A549 (cell line): ENCODE data around the gene CALN1. TPM values are rescaled to one million over a fixed set of nuclear protein-coding genes. Genes with fewer than 3 reads are reported as not detected.

Experiments used
- ATAC-seq, 2 experiments: fragments of 200-7000 bp in 1 of 2; fragments of >200 bp in 1 of 2; cut with Nextera tagmentation in 1 of 2; cut with Tn5 transposase in 1 of 2; 3 replicates each; pipeline versions ENCODE4 v1.8.0 to v1.9.1; 2018 to 2020; ENCODE audit warnings: mild to moderate bottlenecking in 1 of 2, moderate library complexity in 1 of 2
- CTCF ChIA-PET: fragments of 300-600 bp; sonication (Branson Sonifier 250); formaldehyde crosslinking; extraction: SDS; loops from one replicate; lab custom pipeline; 2021; ENCODE audit warnings: antibody characterized with exemption, inconsistent platforms; lab: Yijun Ruan, JAX
- POLR2A ChIA-PET: fragments of 350-600 bp; formaldehyde crosslinking; extraction: SDS; loops from one replicate; lab custom pipeline; 2021; ENCODE audit warnings: antibody characterized with exemption, inconsistent platforms; lab: Yijun Ruan, JAX
- DNase-seq, 2 experiments: peaks; one replicate each; pipeline versions ENCODE4 v3.0.0 to v3.0.0-alpha.2; 2011 to 2016; ENCODE audit warnings: low read depth in 1 of 2, low spot score in 1 of 2
- FAIRE-seq: peaks from 2 replicates; lab custom pipeline; 2011; peaks lifted over from hg19 to GRCh38; lab: Jason Lieb, UNC
- H3K27ac ChIP-seq, 2 experiments: fragments of >200 bp; sonication (Bioruptor Twin); formaldehyde crosslinking; 3 replicates each; pipeline ENCODE4 v1.5.1; 2016 to 2017
- H3K4me1 ChIP-seq: fragments of >200 bp; sonication (Bioruptor Twin); formaldehyde crosslinking; 3 replicates; pipeline ENCODE4 v1.6.1; 2016
- H3K4me2 ChIP-seq: fragments of >200 bp; sonication (Bioruptor Twin); formaldehyde crosslinking; 3 replicates; pipeline ENCODE4 v1.6.1; 2016
- H3K4me3 ChIP-seq: fragments of >200 bp; sonication (Bioruptor Twin); formaldehyde crosslinking; 3 replicates; pipeline ENCODE4 v1.5.1; 2016
- H3K9me3 ChIP-seq: fragments of >200 bp; sonication (Bioruptor Twin); formaldehyde crosslinking; 3 replicates; pipeline ENCODE4 v1.6.1; 2016
- ATOH8 ChIP-seq: fragments of 250-450 bp; sonication (Bioruptor Pico); IDR thresholded peaks from 2 replicates; pipeline ENCODE4 v1.5.0; 2020; ENCODE audit warnings: low read depth, mild to moderate bottlenecking, moderate library complexity
- BHLHE40 ChIP-seq: IDR thresholded peaks from 2 replicates; pipeline ENCODE4 v1.6.1; 2012; ENCODE audit warnings: low read depth, low read length, inconsistent platforms
- CHD2 ChIP-seq: fragments of 150-350 bp; IDR thresholded peaks from 2 replicates; pipeline ENCODE4 v1.6.1; 2014; ENCODE audit warnings: low read length; ENCODE audit not compliant: partially characterized antibody
- CHD4 ChIP-seq: fragments of 200-600 bp; sonication (generic); IDR thresholded peaks from 2 replicates; pipeline ENCODE4 v1.6.1; 2016; ENCODE audit warnings: antibody characterized with exemption, mild to moderate bottlenecking, borderline replicate concordance
- CTCF ChIP-seq: fragments of >200 bp; sonication (Bioruptor Twin); formaldehyde crosslinking; IDR thresholded peaks from 3 replicates; pipeline ENCODE4 v1.5.1; 2016
- E2F6 ChIP-seq: IDR thresholded peaks from 2 replicates; pipeline ENCODE4 v1.6.1; 2012; ENCODE audit warnings: low read depth, borderline replicate concordance
- ELK1 ChIP-seq: fragments of 150-350 bp; IDR thresholded peaks from 2 replicates; pipeline ENCODE4 v1.6.1; 2014; ENCODE audit warnings: low read depth, mild to moderate bottlenecking, low read length
- ESRRA ChIP-seq: fragments of 150-350 bp; IDR thresholded peaks from 2 replicates; pipeline ENCODE4 v1.6.1; 2014; ENCODE audit warnings: mild to moderate bottlenecking, low read length, borderline replicate concordance
- FOXS1 ChIP-seq: fragments of 250-450 bp; sonication (Bioruptor Pico); IDR thresholded peaks from 2 replicates; pipeline ENCODE4 v1.5.0; 2020; ENCODE audit warnings: mild to moderate bottlenecking, moderate library complexity
- HES2 ChIP-seq: fragments of >200 bp; sonication (Bioruptor Twin); formaldehyde crosslinking; IDR thresholded peaks from 2 replicates; pipeline ENCODE4 v1.6.1; 2016
- HEYL ChIP-seq: fragments of 250-450 bp; sonication (Bioruptor Pico); IDR thresholded peaks from 2 replicates; pipeline ENCODE4 v1.8.0; 2021; ENCODE audit warnings: mild to moderate bottlenecking, moderate library complexity
- HOXA7 ChIP-seq: fragments of 250-450 bp; sonication (Bioruptor Pico); IDR thresholded peaks from 2 replicates; pipeline ENCODE4 v1.5.0; 2020; ENCODE audit warnings: mild to moderate bottlenecking, moderate library complexity
- HOXB13 ChIP-seq: fragments of 250-450 bp; sonication (Bioruptor Pico); IDR thresholded peaks from 2 replicates; pipeline ENCODE4 v1.5.0; 2020; ENCODE audit warnings: low read depth, mild to moderate bottlenecking, moderate library complexity
- HOXB5 ChIP-seq: fragments of 250-450 bp; sonication (Bioruptor Pico); IDR thresholded peaks from 2 replicates; pipeline ENCODE4 v1.5.0; 2020; ENCODE audit warnings: mild to moderate bottlenecking, moderate library complexity
- KDM5A ChIP-seq: fragments of 200-600 bp; sonication (generic); IDR thresholded peaks from 2 replicates; pipeline ENCODE4 v1.6.1; 2016; ENCODE audit warnings: antibody characterized with exemption, mild to moderate bottlenecking
- MAFK ChIP-seq: fragments of 450-650 bp; IDR thresholded peaks from 2 replicates; pipeline ENCODE4 v1.6.1; 2014; ENCODE audit not compliant: partially characterized antibody
- MAX ChIP-seq: IDR thresholded peaks from 2 replicates; pipeline ENCODE4 v1.6.1; 2012
- MYC ChIP-seq: IDR thresholded peaks from 2 replicates; pipeline ENCODE4 v1.6.1; 2012; ENCODE audit warnings: mild to moderate bottlenecking, inconsistent platforms, low read length, improper control_type of control experiment, borderline replicate concordance
- NFE2L2 ChIP-seq: fragments of 150-350 bp; conservative IDR thresholded peaks from 2 replicates; pipeline ENCODE4 v1.6.1; 2014; ENCODE audit warnings: low read length
- RAD21 ChIP-seq, 2 experiments: fragments of >200 bp in 1 of 2; sonication (Bioruptor Twin) in 1 of 2; formaldehyde crosslinking in 1 of 2; IDR thresholded peaks in 1 of 2; conservative IDR thresholded peaks in 1 of 2; 2 replicates in 1 of 2; 3 replicates in 1 of 2; pipeline ENCODE4 v1.6.1; 2012 to 2018; ENCODE audit warnings: inconsistent platforms in 1 of 2
- RARB ChIP-seq: fragments of 250-450 bp; sonication (Bioruptor Pico); IDR thresholded peaks from 2 replicates; pipeline ENCODE4 v1.8.0; 2021; ENCODE audit warnings: mild to moderate bottlenecking, moderate library complexity
- REST ChIP-seq: fragments of 200-600 bp; sonication (generic); IDR thresholded peaks from 2 replicates; pipeline ENCODE4 v1.6.1; 2016; ENCODE audit warnings: antibody characterized with exemption, mild to moderate bottlenecking, moderate library complexity
- RFX5 ChIP-seq: fragments of 450-650 bp; IDR thresholded peaks from 2 replicates; pipeline ENCODE4 v1.7.1; 2014; ENCODE audit warnings: antibody characterized with exemption, mild to moderate bottlenecking, moderate library complexity
- RNF2 ChIP-seq: fragments of 200-600 bp; sonication (generic); IDR thresholded peaks from 2 replicates; pipeline ENCODE4 v1.6.1; 2016; ENCODE audit warnings: low read depth, mild to moderate bottlenecking, antibody characterized with exemption, moderate library complexity, borderline replicate concordance
- SREBF2 ChIP-seq: fragments of 450-650 bp; IDR thresholded peaks from 2 replicates; pipeline ENCODE4 v1.6.1; 2014; ENCODE audit warnings: mild to moderate bottlenecking, moderate library complexity
- TP53 ChIP-seq: fragments of 250-450 bp; sonication (Bioruptor Pico); IDR thresholded peaks from 2 replicates; pipeline ENCODE4 v1.5.0; 2021; ENCODE audit warnings: mild to moderate bottlenecking, moderate library complexity
- WGBS: methylation state at CpG from one replicate; pipeline ENCODE4 v1.1.6; 2017; ENCODE audit errors: missing lambda C conversion rate; 5-methylcytosine and 5-hydroxymethylcytosine counted together
- polyA plus RNA-seq, 4 experiments: library from polyadenylated mRNA; depleted of rRNA in 3 of 4; stranded (reverse); fragments of >200 nt; fragmentation: RNase III in 1 of 4; extraction: RNeasy Plus Mini Kit Qiagen cat#74134 plus additional on column Dnase treatment in 1 of 4; gene quantifications; 2 replicates in 3 of 4; 3 replicates in 1 of 4; pipeline ENCODE4 v1.2.3, GENCODE V29; 2011 to 2017

The CALN1 gene
- polyA plus RNA-seq, 2 of the 4 experiments (the other 2 are of a cell fraction) = not detected

- CTCF ChIA-PET = interaction anchor here (0.5 kb wide), 1 partner anchor 201 kb away, joined by 4 read pairs; no protein-coding TSS in a partner anchor
- FAIRE-seq = no peak
- DNase-seq = no peak
- POLR2A ChIA-PET = no interaction called here
- H3K4me3 ChIP-seq = no peak overlapping the region
- no peaks in the 10 kb centered on the region for H3K4me1 ChIP-seq
- TF ChIP-seq SREBF2 (no peak), RFX5 (no peak)
- H3K4me2 ChIP-seq = no peak overlapping the region
- WGBS = 3% methylated on average over 3 of the region's 3 CpGs
- H3K9me3 ChIP-seq = peaks cover 3% of the 10 kb centered on the region; the same call in 2 of the 3 replicates
- H3K27ac ChIP-seq = no peak overlapping the region
- ATAC-seq = no peak
Observed at GRCh38 chr7:71829515-71829914, 582.6 kb downstream of the CALN1 start.

- Histone ChIP-seq H3K4me3 (no peak overlapping the region), H3K9me3 (peaks cover 3% of the 10 kb centered on the region; the same call in 2 of the 3 replicates), H3K27ac (no peak overlapping the region), H3K4me1 (no peaks in the 10 kb centered on the region), H3K4me2 (no peak overlapping the region)
- ChIA-PET CTCF (interaction anchor here (0.6 kb wide), 1 partner anchor 212 kb away, joined by 3 read pairs; no protein-coding TSS in a partner anchor), POLR2A (no interaction called here)
- no peak for FAIRE-seq
- no peak for TF ChIP-seq RNF2
- no peak for TF ChIP-seq BHLHE40
- no peak for TF ChIP-seq ATOH8 (CRISPR knock-in tag)
- no peak for TF ChIP-seq MAX
- TF ChIP-seq HOXB5 (CRISPR knock-in tag) = no peak
- no peak for TF ChIP-seq KDM5A
- TF ChIP-seq ESRRA = no peak
- no peak for TF ChIP-seq RFX5
- TF ChIP-seq HES2 = no peak
- TF ChIP-seq CHD2 = no peak
- no peak for TF ChIP-seq TP53 (CRISPR knock-in tag)
- TF ChIP-seq HOXB13 (CRISPR knock-in tag) = no peak
- TF ChIP-seq ELK1 = no peak
- TF ChIP-seq CTCF = no peak
- no peak for TF ChIP-seq RAD21 (conservative IDR thresholded peaks at IDR 0.05 in 1 of 2, IDR thresholded peaks at IDR 0.05 in 1 of 2)
- no peak for TF ChIP-seq NFE2L2
- TF ChIP-seq HEYL (CRISPR knock-in tag) = no peak
- no peak for TF ChIP-seq FOXS1 (CRISPR knock-in tag)
- TF ChIP-seq MYC = no peak
- no peak for DNase-seq
- no peak for ATAC-seq
- WGBS = 28% methylated on average over 2 of the region's 2 CpGs
Observed at GRCh38 chr7:71828361-71828760, 583.8 kb downstream of the CALN1 start.

- POLR2A ChIA-PET = no interaction called here
- WGBS = 0% methylated on average over 3 of the region's 3 CpGs
- CTCF ChIA-PET = no interaction called here
- no peak for ATAC-seq
- DNase-seq = no peak
- Histone ChIP-seq H3K27ac (no peak overlapping the region), H3K9me3 (no peaks in the 10 kb centered on the region; the same call in 1 of the 3 replicates), H3K4me3 (no peak overlapping the region), H3K4me2 (no peak overlapping the region), H3K4me1 (no peaks in the 10 kb centered on the region)
- no peak for FAIRE-seq
- TF ChIP-seq HOXA7 (CRISPR knock-in tag) (no peak), E2F6 (no peak), HOXB13 (CRISPR knock-in tag) (no peak), ESRRA (no peak), RARB (no peak), CHD4 (no peak), MAFK (no peak), REST (no peak)
Observed at GRCh38 chr7:71826141-71826540, 586.0 kb downstream of the CALN1 start.
